Measurements from ENCODE around the gene BTBD19.

DNA sequence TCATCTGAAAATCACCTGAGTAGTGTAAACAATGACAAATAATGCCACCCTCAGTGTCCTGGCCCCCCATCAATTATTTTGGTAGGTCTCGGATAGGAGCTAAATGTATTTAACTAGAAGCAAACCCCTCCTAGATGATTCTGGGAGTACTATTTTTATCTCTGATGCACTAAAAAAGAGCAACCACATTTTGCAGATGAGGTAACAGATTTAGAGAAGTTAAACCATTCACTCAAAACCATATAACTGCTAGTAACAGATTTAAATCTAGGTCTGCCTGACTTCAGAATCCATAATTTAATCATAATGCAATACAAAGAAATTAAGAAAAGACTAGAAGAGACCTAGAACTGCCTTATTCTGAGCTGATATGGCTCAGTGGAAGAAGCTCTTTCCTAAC is 52.0 kb downstream of the BTBD19 start:
- TF ChIP-seq POLR2A (IDR thresholded peaks at IDR 0.05; ENCODE audit: borderline replicate concordance, extremely low read depth, insufficient read depth, insufficient read length) (no peak), POLR2AphosphoS5 (IDR thresholded peaks at IDR 0.05; ENCODE audit: low read depth, low read length) (no peak), TCF7L2 (IDR thresholded peaks at IDR 0.05; ENCODE audit: borderline replicate concordance, extremely low read depth, insufficient read depth, insufficient read length) (no peak)
- TF ChIP-seq, protein P1, sequence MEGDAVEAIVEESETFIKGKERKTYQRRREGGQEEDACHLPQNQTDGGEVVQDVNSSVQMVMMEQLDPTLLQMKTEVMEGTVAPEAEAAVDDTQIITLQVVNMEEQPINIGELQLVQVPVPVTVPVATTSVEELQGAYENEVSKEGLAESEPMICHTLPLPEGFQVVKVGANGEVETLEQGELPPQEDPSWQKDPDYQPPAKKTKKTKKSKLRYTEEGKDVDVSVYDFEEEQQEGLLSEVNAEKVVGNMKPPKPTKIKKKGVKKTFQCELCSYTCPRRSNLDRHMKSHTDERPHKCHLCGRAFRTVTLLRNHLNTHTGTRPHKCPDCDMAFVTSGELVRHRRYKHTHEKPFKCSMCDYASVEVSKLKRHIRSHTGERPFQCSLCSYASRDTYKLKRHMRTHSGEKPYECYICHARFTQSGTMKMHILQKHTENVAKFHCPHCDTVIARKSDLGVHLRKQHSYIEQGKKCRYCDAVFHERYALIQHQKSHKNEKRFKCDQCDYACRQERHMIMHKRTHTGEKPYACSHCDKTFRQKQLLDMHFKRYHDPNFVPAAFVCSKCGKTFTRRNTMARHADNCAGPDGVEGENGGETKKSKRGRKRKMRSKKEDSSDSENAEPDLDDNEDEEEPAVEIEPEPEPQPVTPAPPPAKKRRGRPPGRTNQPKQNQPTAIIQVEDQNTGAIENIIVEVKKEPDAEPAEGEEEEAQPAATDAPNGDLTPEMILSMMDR (IDR thresholded peaks at IDR 0.05 in 2 of 3, conservative IDR thresholded peaks at IDR 0.05 in 1 of 3; ENCODE audit: borderline replicate concordance in 1 of 3, insufficient read depth in 1 of 3, low read depth in 2 of 3, low read length in 2 of 3): no peak
- TF ChIP-seq, protein P2, sequence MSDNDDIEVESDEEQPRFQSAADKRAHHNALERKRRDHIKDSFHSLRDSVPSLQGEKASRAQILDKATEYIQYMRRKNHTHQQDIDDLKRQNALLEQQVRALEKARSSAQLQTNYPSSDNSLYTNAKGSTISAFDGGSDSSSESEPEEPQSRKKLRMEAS (IDR thresholded peaks at IDR 0.05): no peak

All from HCT116 (cell line).